Activated effector memory CD4-positive, alpha-beta T cell treated with anti-CD3 and anti-CD28 coated beads, Interleukin-2, amount 50 U/mL, for 16 hours (primary cell): ENCODE measurements around the gene PITPNM3.

Experiments used
- DNase-seq: peaks from one replicate; pipeline ENCODE4 v3.0.0-alpha.2; 2020

Gene PITPNM3

DNA sequence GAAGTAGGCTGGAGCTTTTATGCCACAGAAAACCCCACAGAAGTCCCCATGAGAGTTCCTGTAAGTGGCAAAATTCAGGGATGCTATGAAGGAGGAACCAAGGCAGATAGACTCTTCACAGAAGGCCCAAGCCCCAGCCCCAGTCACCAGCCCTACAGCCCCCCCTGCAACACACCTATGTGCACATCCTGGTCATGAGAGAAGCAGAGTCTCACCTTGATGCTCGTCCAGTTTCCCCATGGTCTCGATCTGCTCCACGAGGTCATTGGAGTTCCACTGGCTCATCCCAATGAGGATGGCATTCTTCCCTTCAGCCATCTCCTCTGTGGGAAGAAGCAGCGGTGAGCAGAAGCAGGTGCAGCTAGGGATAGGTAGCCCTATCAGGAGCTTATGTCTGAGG lies 31.2 kb downstream of the PITPNM3 start:
- no peak for DNase-seq

DNA sequence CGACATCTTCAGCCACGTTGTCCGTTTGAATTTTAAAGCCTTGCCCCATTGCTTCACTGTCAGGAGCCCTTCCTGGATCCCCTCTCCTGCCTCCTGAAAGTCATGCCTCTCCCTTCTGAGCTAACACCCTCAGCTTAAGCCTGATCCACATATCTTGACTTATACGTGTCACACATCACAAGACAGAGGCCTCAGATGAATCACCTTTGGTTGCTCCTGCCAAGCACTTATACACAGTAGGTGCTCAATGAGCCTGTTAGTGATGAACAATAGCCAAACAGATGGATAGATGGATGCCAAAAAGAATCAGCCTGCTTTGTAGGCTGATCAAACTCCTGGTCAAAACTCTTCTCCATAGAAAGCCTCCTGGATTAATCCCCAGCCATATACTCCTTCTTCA lies 31.8 kb downstream of the PITPNM3 start:
- DNase-seq, result no peak

DNA sequence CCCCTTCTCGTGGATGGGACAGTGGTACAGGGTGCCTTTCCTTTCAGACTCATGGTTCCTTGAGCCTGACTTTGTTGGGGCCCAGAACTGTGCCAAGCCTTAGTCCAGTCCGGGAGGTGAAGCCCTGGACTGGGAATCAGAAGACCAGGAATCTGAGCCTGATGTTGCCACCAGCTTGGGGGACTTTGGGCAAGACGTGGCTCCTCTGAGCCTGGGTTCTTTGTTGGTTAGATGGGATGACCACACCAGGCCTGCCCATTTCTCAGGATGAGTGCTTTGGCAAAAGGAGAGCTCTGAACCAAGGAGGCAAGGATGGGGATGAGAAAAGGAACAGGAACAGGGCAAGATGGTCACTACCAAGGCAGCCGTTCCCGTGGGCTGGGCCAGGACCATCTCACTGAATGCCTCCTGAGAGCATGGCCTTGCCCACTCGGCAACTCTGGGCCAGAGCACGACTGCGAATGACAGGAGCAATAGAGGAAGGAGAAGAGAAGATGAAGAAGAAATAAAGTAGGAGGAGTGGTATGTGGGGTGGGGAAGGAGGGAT lies 32.5 kb downstream of the PITPNM3 start:
- no peak for DNase-seq

DNA sequence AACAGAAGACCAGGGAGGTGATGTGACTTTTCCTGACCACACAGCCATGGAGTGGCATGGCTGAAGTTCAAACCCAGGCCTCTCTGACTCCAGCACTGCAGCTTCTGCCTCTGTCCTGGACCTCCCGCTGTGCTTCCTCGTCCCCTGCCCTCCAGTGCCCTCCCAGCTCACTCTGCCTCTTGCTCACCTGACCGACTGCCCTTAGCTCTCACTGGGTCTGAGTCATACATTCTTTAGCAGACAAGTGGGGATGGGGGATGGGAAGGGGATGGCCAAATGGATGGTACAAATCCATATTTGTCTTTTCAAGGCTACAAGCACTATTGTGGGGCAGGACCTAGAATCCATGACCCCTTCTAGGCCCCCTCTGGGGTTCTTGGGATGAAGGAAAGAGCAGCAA lies 33.0 kb downstream of the PITPNM3 start:
- DNase-seq, result no peak

DNA sequence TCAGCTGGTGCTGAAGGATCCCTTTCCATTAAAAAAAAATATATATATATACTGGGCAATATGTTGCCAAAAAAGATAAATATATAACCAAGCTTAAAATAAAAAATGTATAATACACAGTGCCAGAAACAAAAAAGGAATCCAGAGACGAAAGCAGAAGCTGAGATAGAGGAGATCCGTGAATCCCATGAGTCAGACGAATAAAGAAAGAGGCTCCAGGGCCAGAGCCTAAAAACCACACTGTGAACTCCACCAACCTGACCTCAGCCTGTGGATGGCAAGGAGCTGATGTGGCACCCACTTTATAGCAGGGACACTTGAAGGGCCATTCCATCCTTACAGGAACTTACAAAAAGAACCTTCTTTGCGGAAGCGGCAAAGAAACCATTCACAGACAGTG lies 34.8 kb downstream of the PITPNM3 start:
- no peak for DNase-seq

DNA sequence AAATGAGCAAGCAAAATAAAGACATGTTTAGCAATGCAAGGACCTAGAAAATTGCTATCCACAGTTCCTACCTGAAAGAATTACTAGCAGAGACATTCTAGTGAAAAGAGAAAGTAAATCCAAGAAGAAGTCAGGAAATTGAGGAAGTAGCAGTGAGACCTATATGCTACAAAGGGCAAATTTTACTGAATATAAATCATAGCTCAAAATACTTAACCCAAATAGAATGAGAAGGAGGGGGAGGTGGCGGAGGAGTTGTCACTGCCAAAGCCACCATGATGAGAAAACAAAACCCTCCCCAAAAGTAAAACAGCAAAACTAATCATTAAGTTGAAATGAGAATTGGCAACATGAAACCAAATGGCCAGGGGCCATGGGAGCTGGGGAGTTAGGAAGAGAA lies 39.3 kb downstream of the PITPNM3 start:
- no peak for DNase-seq

DNA sequence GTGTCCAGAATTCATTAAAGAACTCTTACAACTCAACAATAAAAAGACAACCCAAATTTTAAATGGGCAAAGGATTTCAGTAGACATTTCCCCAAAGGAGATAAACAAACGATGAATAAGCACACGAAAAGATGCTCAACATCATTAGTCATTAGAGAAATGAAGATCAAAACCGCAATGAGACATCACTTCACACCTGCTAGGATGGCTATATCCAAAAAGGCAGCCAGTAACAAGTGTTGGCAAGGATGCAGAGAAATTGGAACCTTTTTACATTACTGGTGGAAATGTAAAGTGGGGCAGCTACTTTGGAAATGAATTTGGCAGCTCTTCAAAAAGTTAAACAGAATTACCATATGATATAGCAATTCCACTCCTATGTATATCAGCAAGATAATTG lies 42.0 kb downstream of the PITPNM3 start:
- no peak for DNase-seq

DNA sequence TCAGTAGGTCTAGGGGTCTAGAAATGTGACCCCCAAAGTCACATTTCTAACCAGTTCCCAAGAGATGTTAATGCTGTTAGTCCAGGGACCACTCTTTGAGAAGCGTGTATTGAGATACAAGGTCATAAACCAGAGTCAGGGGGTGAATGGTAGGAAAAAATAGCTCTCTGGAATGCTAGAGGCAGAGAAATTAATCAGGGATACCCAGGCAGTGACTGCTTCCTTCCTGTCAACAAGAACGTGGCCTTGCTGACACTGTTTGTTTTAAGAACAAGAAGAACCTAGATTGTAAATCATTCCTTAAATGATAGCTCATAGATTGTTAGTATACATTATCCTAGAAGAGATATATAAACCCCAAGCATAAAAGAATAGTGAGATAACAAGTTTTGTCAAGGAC lies 43.8 kb downstream of the PITPNM3 start:
- DNase-seq, result no peak

DNA sequence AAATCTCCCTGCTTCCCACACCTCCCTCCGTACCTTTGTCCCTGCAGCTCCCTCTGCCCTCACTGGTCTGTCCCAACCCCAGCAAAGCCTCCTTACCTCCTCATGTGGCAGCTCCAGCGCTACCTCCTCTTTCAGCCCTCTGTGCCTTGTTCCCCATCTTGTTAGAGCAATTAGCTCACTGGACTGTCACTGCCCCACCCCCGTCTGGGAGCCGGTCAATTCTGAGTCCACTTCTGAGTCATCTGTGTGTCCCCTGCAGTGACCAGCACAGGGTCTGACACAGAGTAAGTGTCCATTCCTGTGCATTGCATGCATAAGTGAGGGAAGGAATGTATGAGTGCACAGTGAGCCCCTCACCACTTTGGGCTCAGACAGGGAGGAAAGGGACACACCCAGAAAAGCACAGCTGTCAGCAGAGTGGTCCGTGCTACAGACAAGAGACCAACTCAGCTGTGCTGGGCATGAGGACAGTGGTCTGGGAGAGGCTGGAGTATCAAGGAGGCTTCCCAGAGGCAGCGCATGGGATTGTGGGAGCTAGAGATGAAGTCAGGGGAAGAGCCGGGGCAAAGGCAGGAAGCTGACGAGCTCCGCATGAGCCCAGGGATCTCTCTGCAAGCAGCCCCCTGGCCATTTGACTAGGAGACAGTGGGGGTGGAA lies 45.9 kb downstream of the PITPNM3 start:
- no peak for DNase-seq

DNA sequence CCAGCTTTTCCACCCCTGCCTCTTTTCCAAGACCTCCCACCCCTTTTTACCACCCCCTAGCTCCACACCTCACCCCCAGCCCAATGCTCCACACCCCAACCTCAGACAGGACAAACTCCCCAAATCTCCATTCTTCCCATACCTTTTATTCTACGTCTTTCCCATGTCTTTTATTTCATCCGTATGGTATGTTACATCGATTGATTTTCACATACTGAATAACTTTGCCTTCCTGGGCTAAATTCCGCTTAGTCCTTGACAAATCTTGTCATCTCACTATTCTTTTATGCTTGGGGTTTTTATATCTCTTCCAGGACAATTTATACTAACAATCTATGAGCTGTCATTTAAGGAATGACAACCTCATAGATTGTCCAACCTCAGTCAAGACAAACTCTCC lies 46.4 kb downstream of the PITPNM3 start:
- no peak for DNase-seq

DNA sequence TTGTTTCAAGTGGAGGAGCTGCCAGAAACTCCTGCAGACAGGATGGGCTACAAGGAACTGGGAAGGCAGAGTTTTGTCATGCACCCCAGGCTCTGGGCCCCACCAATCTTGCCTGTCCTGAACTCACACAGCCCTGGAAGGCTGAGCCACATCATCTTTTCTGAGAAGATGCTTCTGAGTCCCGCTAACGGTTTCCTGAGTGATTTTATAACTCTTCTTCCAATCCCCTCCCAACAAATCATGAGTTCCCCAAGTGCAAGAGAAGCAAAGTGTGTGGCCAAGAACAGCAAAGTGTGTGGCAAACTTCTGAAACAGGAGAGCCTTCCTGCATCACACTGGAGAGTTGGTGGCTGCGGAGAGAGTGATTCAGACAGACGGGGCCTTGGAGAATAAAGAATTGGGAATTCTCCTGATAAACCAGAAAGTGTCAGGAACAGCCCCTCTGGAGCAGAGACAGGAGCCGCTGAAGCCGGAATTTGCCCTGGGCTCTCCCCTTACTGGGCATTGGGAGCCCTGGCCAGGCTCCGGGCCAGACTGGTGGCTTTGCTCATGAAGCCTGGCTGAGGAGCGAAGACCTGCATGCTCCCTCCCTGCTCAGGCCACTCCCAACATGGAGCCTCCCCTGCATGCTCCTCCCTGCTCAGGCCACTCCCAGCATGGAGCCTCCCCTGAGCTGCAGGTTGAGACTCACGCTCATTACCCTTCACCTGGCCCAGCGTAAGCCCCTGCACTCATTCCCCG lies 47.2 kb downstream of the PITPNM3 start:
- no peak for DNase-seq

DNA sequence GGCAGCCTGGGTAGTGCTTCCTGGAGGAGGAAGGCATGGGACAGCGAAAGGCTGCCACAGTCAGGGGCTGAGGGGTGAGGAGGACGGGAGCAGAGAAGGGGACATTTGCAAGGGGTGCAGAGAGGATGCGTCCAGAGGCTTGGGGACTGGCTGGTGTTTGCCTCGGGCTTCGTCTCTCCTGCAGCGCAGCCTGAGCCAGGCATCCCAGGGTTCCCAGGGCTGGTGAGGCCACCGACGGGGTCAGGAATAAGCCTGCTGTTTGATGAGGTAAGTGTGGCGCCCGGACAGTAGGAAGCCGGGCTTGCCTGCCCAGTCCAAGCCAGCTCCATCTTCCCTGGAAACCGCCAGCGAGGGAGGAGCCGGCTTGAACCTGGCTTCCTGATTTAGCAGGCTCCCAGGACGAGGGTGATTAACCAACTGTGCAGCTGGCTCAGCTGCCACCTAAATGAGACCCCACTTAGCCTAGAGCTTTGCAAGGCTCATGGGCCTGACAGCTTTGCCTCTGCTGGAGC lies 47.8 kb downstream of the PITPNM3 start:
- DNase-seq, result no peak

DNA sequence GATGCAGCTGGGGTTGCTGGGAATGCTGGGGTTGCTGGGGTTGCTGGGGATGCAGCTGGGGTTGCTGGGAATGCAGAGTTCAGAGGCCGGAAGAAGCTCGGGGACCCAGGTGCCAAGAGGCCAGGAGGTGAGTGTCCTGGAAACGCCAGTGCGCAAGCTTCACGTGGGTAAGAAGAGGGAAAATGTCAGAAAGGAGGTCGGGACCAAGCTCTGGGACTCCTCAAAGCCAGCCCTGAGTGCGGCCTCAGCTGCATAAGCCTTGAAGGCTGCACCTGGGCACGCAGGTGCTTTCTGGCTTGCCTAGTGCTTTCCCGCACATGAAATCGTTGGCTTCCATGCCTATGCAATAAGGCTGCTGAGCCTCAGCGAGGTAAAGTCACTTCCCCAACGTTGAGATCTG lies 48.3 kb downstream of the PITPNM3 start:
- DNase-seq, result no peak

DNA sequence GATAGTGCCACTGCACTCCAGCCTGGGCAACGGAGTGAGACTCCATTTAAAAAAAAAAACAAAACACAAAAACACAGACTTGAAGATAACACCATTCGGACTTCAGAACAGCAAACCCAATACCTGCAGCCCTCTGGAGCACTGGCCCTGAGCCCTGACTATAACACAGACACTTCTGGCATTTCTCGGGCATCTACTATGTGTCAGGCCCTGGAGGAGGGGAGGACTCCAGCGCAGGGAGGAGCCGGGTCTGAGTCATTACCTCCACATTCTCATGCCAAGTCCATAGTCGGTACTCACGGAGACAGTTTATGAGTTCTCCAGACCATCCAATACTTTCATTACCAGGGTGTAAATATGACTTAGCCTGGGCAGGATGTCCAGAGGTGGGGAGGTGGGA lies 48.8 kb downstream of the PITPNM3 start:
- DNase-seq, result no peak

DNA sequence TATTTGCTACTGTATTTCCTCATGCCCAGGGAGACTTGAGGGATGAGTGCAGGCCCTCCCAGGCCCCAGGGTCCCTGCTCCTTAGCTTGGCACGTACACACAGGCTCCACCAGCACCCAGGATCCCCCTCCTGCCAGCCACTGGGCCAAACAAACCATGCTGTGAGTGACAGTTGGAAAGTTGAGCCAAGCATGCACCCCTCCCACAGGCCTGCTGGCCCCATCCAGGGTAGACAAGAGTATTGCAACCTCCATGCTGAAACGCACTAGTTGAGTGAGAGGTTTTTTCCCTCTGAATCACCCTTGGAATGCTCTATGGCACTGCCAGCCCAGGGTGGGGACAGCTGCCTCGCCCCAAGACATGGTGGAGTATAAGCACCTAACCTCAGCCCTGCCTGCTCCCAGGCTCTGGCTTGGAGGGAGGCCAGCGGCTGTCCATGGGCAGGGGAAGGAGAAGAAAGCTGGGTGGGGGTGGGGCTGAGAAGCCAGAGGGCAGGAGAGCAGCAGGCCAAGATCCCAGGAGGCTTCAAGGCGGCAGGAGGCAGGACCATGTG lies 49.6 kb downstream of the PITPNM3 start:
- DNase-seq, result no peak

DNA sequence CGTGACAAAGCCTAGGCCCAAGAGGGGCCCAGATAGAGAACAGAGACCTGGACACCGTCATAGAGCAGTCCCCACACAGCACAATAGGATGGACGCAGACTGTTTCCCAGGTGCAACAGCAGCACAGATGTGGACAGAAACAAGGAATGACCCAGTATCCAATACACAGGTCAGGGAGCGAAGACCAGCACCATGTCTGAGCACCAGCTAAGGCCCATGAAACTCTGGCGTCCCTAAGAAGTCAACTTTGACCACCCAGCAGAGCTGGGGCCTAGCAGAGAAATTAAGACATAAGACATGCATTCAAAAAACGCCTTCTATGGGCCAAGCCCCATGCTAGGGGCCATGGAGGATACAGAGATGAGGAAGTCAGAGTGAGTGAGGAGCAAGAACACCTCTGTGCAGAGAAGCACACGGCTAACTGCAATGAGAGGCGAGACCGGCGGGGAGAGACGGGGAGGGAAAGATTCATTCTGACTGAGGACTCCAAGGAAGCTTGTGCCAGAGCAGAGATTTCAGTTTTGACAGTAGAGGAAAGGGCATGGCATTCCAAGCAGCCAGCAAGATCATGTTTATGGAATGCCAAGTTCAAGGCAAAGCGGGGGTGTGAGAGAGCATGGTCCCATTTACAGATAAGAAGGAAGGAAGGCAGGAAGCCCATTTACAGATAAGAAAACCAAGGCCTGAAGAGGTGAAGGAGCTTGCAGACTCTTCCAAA lies 50.8 kb downstream of the PITPNM3 start:
- DNase-seq, result no peak

DNA sequence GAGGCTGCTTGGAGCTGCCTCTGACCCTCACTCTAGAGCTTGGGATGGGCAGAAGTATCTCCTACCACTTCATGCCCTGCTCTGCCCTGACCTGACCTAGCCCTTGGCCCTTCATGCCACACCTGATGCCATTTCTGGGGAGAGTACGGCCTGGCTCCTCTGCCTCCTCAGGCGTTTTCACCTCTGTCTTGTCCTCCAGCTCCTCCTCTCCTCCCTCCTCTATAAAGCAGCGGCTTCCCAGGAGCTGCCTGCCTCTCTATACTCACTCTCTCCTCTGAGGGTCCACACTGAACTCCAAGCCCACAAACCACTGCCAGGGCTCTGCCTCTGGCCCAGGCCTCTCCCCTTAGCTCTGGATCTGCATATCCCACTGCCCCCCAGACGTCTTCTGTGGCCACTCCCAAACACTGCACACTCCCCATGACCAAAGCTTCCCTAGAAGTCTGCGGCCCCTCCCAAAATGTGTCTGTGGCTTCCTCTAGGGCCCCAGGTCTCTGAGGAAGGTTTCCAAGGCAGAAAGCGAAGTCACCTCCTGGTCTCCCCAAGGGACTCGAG lies 52.6 kb downstream of the PITPNM3 start:
- DNase-seq, result no peak

DNA sequence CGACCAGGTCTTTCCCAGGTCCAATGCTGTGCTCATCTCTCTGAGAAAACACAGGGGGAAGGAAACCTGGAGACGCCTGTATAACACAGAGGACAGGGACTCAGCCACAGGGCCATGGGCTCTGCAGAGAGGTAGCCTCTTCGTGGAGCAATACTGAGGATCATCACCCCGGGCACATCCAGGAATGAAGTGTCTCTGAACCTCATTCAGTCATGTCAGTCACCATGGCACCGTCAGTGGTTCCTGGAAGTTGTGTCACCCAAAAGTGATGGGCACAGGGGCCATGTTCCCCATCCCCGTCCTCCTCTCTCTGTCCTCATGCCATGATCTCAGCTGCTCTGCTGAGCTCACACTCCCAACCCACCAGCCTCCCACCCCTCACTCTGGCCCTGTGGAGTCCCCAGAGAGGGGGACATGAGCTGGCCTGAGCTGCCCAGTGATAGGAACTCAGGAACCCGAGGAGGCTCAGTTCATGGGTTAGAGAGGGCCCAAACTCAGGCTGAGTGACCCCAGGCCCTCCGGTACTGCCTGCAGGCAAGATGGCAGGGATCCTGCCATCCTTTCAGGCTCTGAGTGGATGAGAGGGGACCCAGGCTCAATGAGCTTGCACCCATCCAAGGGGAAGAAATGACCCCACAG lies 53.4 kb downstream of the PITPNM3 start:
- no peak for DNase-seq

DNA sequence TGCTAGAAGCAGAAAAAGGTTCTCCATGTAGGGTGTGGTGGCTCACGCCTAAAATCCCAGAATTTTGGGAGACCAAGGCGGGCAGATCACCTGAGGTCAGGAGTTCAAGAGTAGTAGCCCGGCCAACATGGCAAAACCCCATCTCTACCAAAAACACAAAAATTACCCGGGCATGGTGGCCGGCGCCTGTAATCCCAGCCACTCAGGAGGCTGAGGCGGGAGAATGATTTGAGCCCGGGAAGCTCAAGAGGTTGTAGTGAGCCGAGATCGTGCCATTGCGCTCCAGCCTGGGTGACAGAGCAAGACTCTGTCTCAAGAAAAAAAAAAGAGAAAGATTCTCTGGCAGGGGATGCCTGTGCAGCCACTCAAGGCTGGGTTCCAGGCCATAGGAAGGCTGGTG lies 54.2 kb downstream of the PITPNM3 start:
- DNase-seq, result no peak

DNA sequence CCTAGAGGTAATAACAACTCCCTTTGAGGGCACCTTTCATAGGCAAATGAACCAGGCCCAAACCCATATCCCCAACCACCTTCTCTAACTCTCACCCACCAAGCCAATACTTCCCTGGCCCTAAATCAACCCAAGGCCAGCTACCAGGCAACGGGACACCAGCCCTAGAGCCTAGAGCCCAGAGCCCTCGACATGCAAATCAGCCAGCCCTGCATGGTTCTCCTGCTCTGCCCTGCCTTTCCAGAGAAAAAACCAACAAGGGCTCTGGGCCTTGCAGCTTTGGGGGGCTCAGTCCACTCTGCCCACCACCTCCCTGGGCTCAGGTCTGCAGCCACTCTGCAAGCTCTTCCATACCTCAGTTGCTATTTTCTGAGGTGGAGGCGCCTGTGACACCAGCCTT lies 55.0 kb downstream of the PITPNM3 start:
- no peak for DNase-seq

DNA sequence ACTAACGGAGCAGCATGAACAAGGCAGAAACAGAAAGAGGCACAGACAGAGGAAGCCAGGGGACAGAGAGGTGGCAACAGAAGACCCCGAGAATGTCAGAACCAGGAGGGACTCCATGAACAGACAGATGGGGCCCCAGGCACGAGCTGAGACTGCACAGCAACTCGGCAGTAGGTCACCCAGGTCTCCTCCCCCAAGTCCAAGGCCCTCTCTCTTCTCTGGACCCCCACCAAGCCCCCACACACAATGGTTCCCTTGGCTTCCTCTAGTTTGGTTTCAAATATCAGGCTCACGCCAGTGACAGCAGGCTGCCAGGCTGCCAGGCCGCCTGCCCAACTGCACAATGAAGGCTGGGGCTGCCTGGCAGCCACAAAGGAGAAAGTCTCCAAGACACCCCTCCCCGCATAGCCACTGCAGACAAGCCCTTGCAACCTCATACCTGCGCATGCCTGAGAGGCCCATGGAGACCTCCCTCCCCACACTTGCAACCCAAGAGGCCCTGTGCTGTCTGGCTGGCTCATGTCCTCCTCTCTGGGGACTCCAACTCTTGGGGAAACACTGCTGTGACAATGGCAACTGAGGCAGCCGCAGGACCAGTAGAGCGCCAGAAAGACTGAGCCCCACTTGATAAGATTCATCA lies 57.3 kb downstream of the PITPNM3 start:
- DNase-seq, result no peak

DNA sequence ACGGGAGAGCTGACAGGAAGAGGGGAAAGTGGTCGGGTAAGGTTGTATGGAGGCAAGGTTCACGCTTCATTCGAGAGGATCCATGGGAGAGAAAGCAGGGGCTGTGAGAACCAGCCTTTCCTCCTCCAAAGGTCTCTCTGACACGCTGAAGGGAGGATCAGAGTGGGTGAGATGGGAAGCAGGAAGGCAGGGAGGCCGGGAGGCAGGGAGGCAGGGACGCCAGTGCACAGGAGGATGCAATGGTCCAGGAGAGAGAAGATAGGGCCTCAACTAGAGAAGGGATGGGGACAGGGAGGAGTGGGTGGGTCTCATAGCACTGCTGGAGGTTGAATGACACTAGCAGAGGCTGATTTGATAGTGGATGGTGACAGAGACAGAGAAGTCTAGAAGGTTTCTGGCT lies 58.0 kb downstream of the PITPNM3 start:
- DNase-seq, result no peak
